ENCODE data around the gene MNAT1. TPM values are rescaled to one million over a fixed set of nuclear protein-coding genes. Genes with fewer than 3 reads are reported as not detected.

Gene MNAT1
- total RNA-seq, 1 experiment from 2014 or later, result 79.7 TPM

- no peaks in the 10 kb centered on the region for H3K27me3 ChIP-seq (ENCODE audit: insufficient read depth, low read depth)
- H3K36me3 ChIP-seq (ENCODE audit: low read depth), result no peaks in the 10 kb centered on the region
- no peak overlapping the region for H2AFZ ChIP-seq
- no peaks in the 10 kb centered on the region for H3K79me2 ChIP-seq (ENCODE audit: low read depth)
- H3F3A ChIP-seq (ENCODE audit: insufficient read depth, low read depth), result no peaks in the 10 kb centered on the region; the same call in 1 of the 2 replicates
- no peak for TF ChIP-seq CTCF (conservative IDR thresholded peaks at IDR 0.05)
- TF ChIP-seq EZH2 (IDR thresholded peaks at IDR 0.05; ENCODE audit: low read depth), result no peak
- POLR2A ChIA-PET (ENCODE audit: unreplicated experiment), result no interaction called here
- no peak for DNase-seq
- H3K4me3 ChIP-seq, result no peak overlapping the region
- H3K4me2 ChIP-seq, result no peak overlapping the region
- H3K9me3 ChIP-seq (ENCODE audit: insufficient read depth, low read depth), result no peaks in the 10 kb centered on the region
- no peaks in the 10 kb centered on the region for H3K9me2 ChIP-seq (ENCODE audit: insufficient read depth)
- no peaks in the 10 kb centered on the region for H3K4me1 ChIP-seq (replicated peaks; ENCODE audit: insufficient read depth)
- H4K20me1 ChIP-seq (ENCODE audit: insufficient read depth), result no peaks in the 10 kb centered on the region
- intact Hi-C loops (cut with micrococcal nuclease; ENCODE audit: unreplicated experiment), result no loop called here
- no peak overlapping the region for H3K27ac ChIP-seq
- no TSS peak for BruUV-seq (replicated peaks)
- CTCF ChIA-PET, result no interaction called here
Measured at GRCh38 chr14:60943637-60944032, 209.1 kb downstream of the MNAT1 start.

- ChIA-PET POLR2A (ENCODE audit: unreplicated experiment) (no interaction called here), CTCF (no interaction called here)
- no peak overlapping the region for H3K4me2 ChIP-seq
- BruUV-seq (replicated peaks), result no TSS peak
- no peak overlapping the region for H3K27ac ChIP-seq
- H3K4me1 ChIP-seq (replicated peaks; ENCODE audit: insufficient read depth), result no peaks in the 10 kb centered on the region
- no peaks in the 10 kb centered on the region for H4K20me1 ChIP-seq (ENCODE audit: insufficient read depth)
- H3F3A ChIP-seq (ENCODE audit: insufficient read depth, low read depth), result peaks cover 3% of the 10 kb centered on the region; the same call in 1 of the 2 replicates
- intact Hi-C loops (cut with micrococcal nuclease; ENCODE audit: unreplicated experiment), result no loop called here
- DNase-seq, result no peak
- H3K4me3 ChIP-seq, result no peak overlapping the region
- no peaks in the 10 kb centered on the region for H3K27me3 ChIP-seq (ENCODE audit: insufficient read depth, low read depth)
- no peak overlapping the region for H2AFZ ChIP-seq
- no peaks in the 10 kb centered on the region for H3K9me2 ChIP-seq (ENCODE audit: insufficient read depth)
- TF ChIP-seq CTCF (conservative IDR thresholded peaks at IDR 0.05) (no peak), EZH2 (IDR thresholded peaks at IDR 0.05; ENCODE audit: low read depth) (no peak)
- H3K36me3 ChIP-seq (ENCODE audit: low read depth), result no peaks in the 10 kb centered on the region
- no peaks in the 10 kb centered on the region for H3K9me3 ChIP-seq (ENCODE audit: insufficient read depth, low read depth)
- H3K79me2 ChIP-seq (ENCODE audit: low read depth), result no peaks in the 10 kb centered on the region
Measured at GRCh38 chr14:60944204-60944603, 209.6 kb downstream of the MNAT1 start.

- Histone ChIP-seq H2AFZ (no peak overlapping the region), H3F3A (ENCODE audit: insufficient read depth, low read depth) (peaks cover 5% of the 10 kb centered on the region; the same call in 1 of the 2 replicates)
- POLR2A ChIA-PET (ENCODE audit: unreplicated experiment), result no interaction called here
Measured at GRCh38 chr14:60945984-60946383, 211.4 kb downstream of the MNAT1 start.

More at GRCh38 chr14:60945984-60946383, 211.4 kb downstream of the MNAT1 start:
- Histone ChIP-seq H3K27ac (no peak overlapping the region), H3K4me3 (no peak overlapping the region), H3K27me3 (ENCODE audit: insufficient read depth, low read depth) (no peaks in the 10 kb centered on the region), H3K79me2 (ENCODE audit: low read depth) (no peaks in the 10 kb centered on the region), H3K4me2 (no peak overlapping the region), H4K20me1 (ENCODE audit: insufficient read depth) (no peaks in the 10 kb centered on the region), H3K9me2 (ENCODE audit: insufficient read depth) (no peaks in the 10 kb centered on the region), H3K4me1 (replicated peaks; ENCODE audit: insufficient read depth) (no peaks in the 10 kb centered on the region), H3K9me3 (ENCODE audit: insufficient read depth, low read depth) (no peaks in the 10 kb centered on the region), H3K36me3 (ENCODE audit: low read depth) (no peaks in the 10 kb centered on the region)
- CTCF ChIA-PET, result no interaction called here
- BruUV-seq (replicated peaks), result no TSS peak
- TF ChIP-seq EZH2 (IDR thresholded peaks at IDR 0.05; ENCODE audit: low read depth) (no peak), CTCF (conservative IDR thresholded peaks at IDR 0.05) (no peak)
- intact Hi-C loops (cut with micrococcal nuclease; ENCODE audit: unreplicated experiment), result no loop called here
- DNase-seq, result no peak

Data from PC-9 (cell line).